ENCODE data around the gene DENND4B.
A peak's percentile ranks its signal among the peaks of the same experiment; 100 is the strongest.

Gene DENND4B

DNA sequence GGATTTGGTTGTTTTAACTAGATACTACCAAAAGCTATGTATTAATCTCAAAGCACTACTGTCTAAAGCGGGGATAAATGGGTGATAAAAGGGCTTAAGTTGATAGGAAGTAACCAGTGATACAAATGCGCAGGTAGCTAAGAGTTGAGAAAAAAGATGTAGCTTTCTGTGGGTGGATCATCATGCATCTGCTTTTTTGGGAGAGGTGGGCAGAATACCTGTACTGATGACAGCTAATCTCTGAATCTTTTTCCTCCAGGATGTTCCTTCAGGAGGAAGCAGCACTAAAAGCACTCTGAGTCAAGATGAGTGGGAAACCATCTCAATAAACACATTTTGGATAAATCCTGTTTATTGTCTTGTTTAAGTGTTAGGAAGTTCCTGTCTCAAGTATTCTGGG, 45.3 kb upstream of the DENND4B start:
- Histone ChIP-seq H3K9me2 (replicated peaks; ENCODE audit: insufficient read depth, low read length) (no peaks in the 10 kb centered on the region), H3K4me2 (ENCODE audit: low read depth, low read length, poor library complexity, severe bottlenecking) (peak overlapping the region; percentile 88), H3K27ac (ENCODE audit: low read depth, low read length) (peak overlapping the region; percentile 79), H3K27me3 (ENCODE audit: low read length) (no peaks in the 10 kb centered on the region), H3K9me3 (ENCODE audit: insufficient read depth, low read length) (no peaks in the 10 kb centered on the region), H3K79me2 (ENCODE audit: insufficient read depth, low read length) (peaks cover 23% of the 10 kb centered on the region), H2AFZ (ENCODE audit: low read depth, low read length, severe bottlenecking) (no peak overlapping the region), H3F3A (ENCODE audit: insufficient read depth) (peaks cover 49% of the 10 kb centered on the region), H3K36me3 (ENCODE audit: low read length) (peaks cover 30% of the 10 kb centered on the region), H4K20me1 (ENCODE audit: low read depth, low read length) (peaks cover 8% of the 10 kb centered on the region), H3K9ac (ENCODE audit: low read length) (peak overlapping the region; percentile 90), H3K4me3 (ENCODE audit: insufficient read depth, low read length, poor library complexity, severe bottlenecking) (peak overlapping the region; percentile 86)
- TF ChIP-seq, protein P1, sequence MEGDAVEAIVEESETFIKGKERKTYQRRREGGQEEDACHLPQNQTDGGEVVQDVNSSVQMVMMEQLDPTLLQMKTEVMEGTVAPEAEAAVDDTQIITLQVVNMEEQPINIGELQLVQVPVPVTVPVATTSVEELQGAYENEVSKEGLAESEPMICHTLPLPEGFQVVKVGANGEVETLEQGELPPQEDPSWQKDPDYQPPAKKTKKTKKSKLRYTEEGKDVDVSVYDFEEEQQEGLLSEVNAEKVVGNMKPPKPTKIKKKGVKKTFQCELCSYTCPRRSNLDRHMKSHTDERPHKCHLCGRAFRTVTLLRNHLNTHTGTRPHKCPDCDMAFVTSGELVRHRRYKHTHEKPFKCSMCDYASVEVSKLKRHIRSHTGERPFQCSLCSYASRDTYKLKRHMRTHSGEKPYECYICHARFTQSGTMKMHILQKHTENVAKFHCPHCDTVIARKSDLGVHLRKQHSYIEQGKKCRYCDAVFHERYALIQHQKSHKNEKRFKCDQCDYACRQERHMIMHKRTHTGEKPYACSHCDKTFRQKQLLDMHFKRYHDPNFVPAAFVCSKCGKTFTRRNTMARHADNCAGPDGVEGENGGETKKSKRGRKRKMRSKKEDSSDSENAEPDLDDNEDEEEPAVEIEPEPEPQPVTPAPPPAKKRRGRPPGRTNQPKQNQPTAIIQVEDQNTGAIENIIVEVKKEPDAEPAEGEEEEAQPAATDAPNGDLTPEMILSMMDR (IDR thresholded peaks at IDR 0.05; ENCODE audit: insufficient read depth, low read length, poor library complexity, severe bottlenecking): no peak
- TF ChIP-seq EZH2phosphoT487 (conservative IDR thresholded peaks at IDR 0.05; ENCODE audit: low read length): no peak

DNA sequence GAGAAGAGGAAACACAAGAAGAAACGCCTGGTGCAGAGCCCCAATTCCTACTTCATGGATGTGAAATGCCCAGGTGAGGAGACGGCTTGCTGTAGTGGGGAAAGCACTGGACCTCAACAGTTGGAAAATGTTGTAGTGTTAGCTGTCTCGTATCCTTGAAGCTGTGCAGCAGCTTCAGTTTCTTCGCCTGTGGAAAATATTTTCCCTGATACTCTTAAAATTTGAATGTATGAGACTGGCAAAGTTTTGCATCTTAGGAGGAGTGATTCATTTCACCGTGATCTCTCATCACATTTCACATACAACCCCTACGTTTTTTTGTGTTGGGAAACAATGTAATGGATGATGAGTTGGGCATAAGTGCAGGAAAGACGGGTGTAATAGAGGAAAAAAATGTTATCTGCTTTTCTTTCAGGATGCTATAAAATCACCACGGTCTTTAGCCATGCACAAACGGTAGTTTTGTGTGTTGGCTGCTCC, 44.7 kb upstream of the DENND4B start:
- peak overlapping the region; percentile 86 for H3K4me3 ChIP-seq (ENCODE audit: insufficient read depth, low read length, poor library complexity, severe bottlenecking)
- H3K79me2 ChIP-seq (ENCODE audit: insufficient read depth, low read length): peaks cover 23% of the 10 kb centered on the region
- peaks cover 30% of the 10 kb centered on the region for H3K36me3 ChIP-seq (ENCODE audit: low read length)
- H3K4me2 ChIP-seq (ENCODE audit: low read depth, low read length, poor library complexity, severe bottlenecking): peak overlapping the region; percentile 88
- no peak for TF ChIP-seq EZH2phosphoT487 (conservative IDR thresholded peaks at IDR 0.05; ENCODE audit: low read length)
- TF ChIP-seq, protein P1 (IDR thresholded peaks at IDR 0.05; ENCODE audit: insufficient read depth, low read length, poor library complexity, severe bottlenecking): no peak
- H3K27ac ChIP-seq (ENCODE audit: low read depth, low read length): peak overlapping the region; percentile 79
- no peaks in the 10 kb centered on the region for H3K9me2 ChIP-seq (replicated peaks; ENCODE audit: insufficient read depth, low read length)
- H3K9ac ChIP-seq (ENCODE audit: low read length): peak overlapping the region; percentile 90
- H3K27me3 ChIP-seq (ENCODE audit: low read length): no peaks in the 10 kb centered on the region
- peaks cover 8% of the 10 kb centered on the region for H4K20me1 ChIP-seq (ENCODE audit: low read depth, low read length)
- no peak overlapping the region for H2AFZ ChIP-seq (ENCODE audit: low read depth, low read length, severe bottlenecking)
- H3K9me3 ChIP-seq (ENCODE audit: insufficient read depth, low read length): no peaks in the 10 kb centered on the region
- peaks cover 49% of the 10 kb centered on the region for H3F3A ChIP-seq (ENCODE audit: insufficient read depth)

DNA sequence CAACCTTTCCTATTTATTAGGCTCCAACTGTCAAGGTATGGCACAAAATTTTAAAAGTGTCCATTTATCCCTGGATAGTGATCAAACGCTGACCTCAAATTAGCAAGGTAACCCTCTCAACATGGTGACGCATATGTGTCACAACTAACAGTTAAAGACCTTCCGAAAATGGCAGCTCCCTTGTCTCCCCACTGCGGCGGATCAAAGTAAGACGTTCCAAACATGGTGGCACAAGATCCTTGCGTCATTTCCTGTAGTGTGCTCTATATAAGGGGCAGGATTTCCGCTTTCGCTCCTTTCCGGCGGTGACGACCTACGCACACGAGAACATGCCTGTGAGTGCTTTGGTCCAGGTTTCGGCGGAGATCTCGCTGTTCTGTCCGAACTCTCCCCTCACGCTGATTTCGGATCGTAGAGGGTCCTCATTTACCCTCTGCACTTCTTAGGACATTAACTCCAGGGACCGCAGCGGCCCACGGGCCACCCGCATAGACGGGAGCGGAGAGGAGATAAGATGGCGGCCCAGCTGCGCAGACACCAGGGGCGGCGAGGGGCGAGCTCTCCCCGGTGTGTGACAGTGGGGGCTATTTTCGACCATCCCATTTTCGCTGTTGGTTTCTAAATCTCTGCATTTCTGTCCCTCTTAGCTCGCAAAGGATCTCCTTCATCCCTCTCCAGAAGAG, 44.1 kb upstream of the DENND4B start, which contains the start of gene RPS27:
Gene RPS27 (plus strand): TSS at position 295 of the 683 bp plus-strand sequence. CDS start 35 bp downstream, at position 330.
- no peaks in the 10 kb centered on the region for H3K9me2 ChIP-seq (replicated peaks; ENCODE audit: insufficient read depth, low read length)
- peak within 1 kb of the TSS; percentile 88 for H3K4me2 ChIP-seq (ENCODE audit: low read depth, low read length, poor library complexity, severe bottlenecking)
- no peaks in the 10 kb centered on the region for H3K27me3 ChIP-seq (ENCODE audit: low read length)
- H3K4me3 ChIP-seq (ENCODE audit: insufficient read depth, low read length, poor library complexity, severe bottlenecking): peak within 1 kb of the TSS; percentile 86
- peak within 1 kb of the TSS; percentile 79 for H3K27ac ChIP-seq (ENCODE audit: low read depth, low read length)
- no peak for TF ChIP-seq EZH2phosphoT487 (conservative IDR thresholded peaks at IDR 0.05; ENCODE audit: low read length)
- TF ChIP-seq, protein P1 (IDR thresholded peaks at IDR 0.05; ENCODE audit: insufficient read depth, low read length, poor library complexity, severe bottlenecking): no peak
- H3K79me2 ChIP-seq (ENCODE audit: insufficient read depth, low read length): peaks cover 23% of the 10 kb centered on the region
- H4K20me1 ChIP-seq (ENCODE audit: low read depth, low read length): peaks cover 8% of the 10 kb centered on the region
- peak within 1 kb of the TSS; percentile 90 for H3K9ac ChIP-seq (ENCODE audit: low read length)
- peaks cover 47% of the 10 kb centered on the region for H3F3A ChIP-seq (ENCODE audit: insufficient read depth)
- peaks cover 29% of the 10 kb centered on the region for H3K36me3 ChIP-seq (ENCODE audit: low read length)
- no peaks in the 10 kb centered on the region for H3K9me3 ChIP-seq (ENCODE audit: insufficient read depth, low read length)
- peak within 1 kb of the TSS; percentile 66 for H2AFZ ChIP-seq (ENCODE audit: low read depth, low read length, severe bottlenecking)

All from SU-DHL-6 (cell line).